A549 (cell line): ENCODE data around the gene PTGES2. TPM values are rescaled to one million over a fixed set of nuclear protein-coding genes. Genes with fewer than 3 reads are reported as not detected.

Source experiments
- ATAC-seq, 2 experiments: fragments of 200-7000 bp in 1 of 2; fragments of >200 bp in 1 of 2; cut with Nextera tagmentation in 1 of 2; cut with Tn5 transposase in 1 of 2; 3 replicates each; pipeline versions ENCODE4 v1.8.0 to v1.9.1; 2018 to 2020; ENCODE audit warnings: mild to moderate bottlenecking in 1 of 2, moderate library complexity in 1 of 2
- CTCF ChIA-PET: fragments of 300-600 bp; sonication (Branson Sonifier 250); formaldehyde crosslinking; extraction: SDS; loops from one replicate; lab custom pipeline; 2021; ENCODE audit warnings: antibody characterized with exemption, inconsistent platforms; lab: Yijun Ruan, JAX
- POLR2A ChIA-PET: fragments of 350-600 bp; formaldehyde crosslinking; extraction: SDS; loops from one replicate; lab custom pipeline; 2021; ENCODE audit warnings: antibody characterized with exemption, inconsistent platforms; lab: Yijun Ruan, JAX
- DNase-seq, 2 experiments: peaks; one replicate each; pipeline versions ENCODE4 v3.0.0 to v3.0.0-alpha.2; 2011 to 2016; ENCODE audit warnings: low read depth in 1 of 2, low spot score in 1 of 2
- FAIRE-seq: peaks from 2 replicates; lab custom pipeline; 2011; peaks lifted over from hg19 to GRCh38; lab: Jason Lieb, UNC
- H3K27ac ChIP-seq, 2 experiments: fragments of >200 bp; sonication (Bioruptor Twin); formaldehyde crosslinking; 3 replicates each; pipeline ENCODE4 v1.5.1; 2016 to 2017
- H3K4me1 ChIP-seq: fragments of >200 bp; sonication (Bioruptor Twin); formaldehyde crosslinking; 3 replicates; pipeline ENCODE4 v1.6.1; 2016
- H3K4me2 ChIP-seq: fragments of >200 bp; sonication (Bioruptor Twin); formaldehyde crosslinking; 3 replicates; pipeline ENCODE4 v1.6.1; 2016
- H3K4me3 ChIP-seq: fragments of >200 bp; sonication (Bioruptor Twin); formaldehyde crosslinking; 3 replicates; pipeline ENCODE4 v1.5.1; 2016
- H3K9me3 ChIP-seq: fragments of >200 bp; sonication (Bioruptor Twin); formaldehyde crosslinking; 3 replicates; pipeline ENCODE4 v1.6.1; 2016
- BCL3 ChIP-seq: fragments of >200 bp; sonication (Bioruptor Twin); formaldehyde crosslinking; IDR thresholded peaks from 3 replicates; pipeline ENCODE4 v1.6.1; 2016
- BHLHE40 ChIP-seq: IDR thresholded peaks from 2 replicates; pipeline ENCODE4 v1.6.1; 2012; ENCODE audit warnings: low read depth, low read length, inconsistent platforms
- CTCF ChIP-seq: fragments of >200 bp; sonication (Bioruptor Twin); formaldehyde crosslinking; IDR thresholded peaks from 3 replicates; pipeline ENCODE4 v1.5.1; 2016
- E2F6 ChIP-seq: IDR thresholded peaks from 2 replicates; pipeline ENCODE4 v1.6.1; 2012; ENCODE audit warnings: low read depth, borderline replicate concordance
- ELK1 ChIP-seq: fragments of 150-350 bp; IDR thresholded peaks from 2 replicates; pipeline ENCODE4 v1.6.1; 2014; ENCODE audit warnings: low read depth, mild to moderate bottlenecking, low read length
- ESRRA ChIP-seq: fragments of 150-350 bp; IDR thresholded peaks from 2 replicates; pipeline ENCODE4 v1.6.1; 2014; ENCODE audit warnings: mild to moderate bottlenecking, low read length, borderline replicate concordance
- FOSB ChIP-seq: fragments of 250-450 bp; sonication (Bioruptor Pico); IDR thresholded peaks from 2 replicates; pipeline ENCODE4 v1.5.0; 2020; ENCODE audit warnings: mild to moderate bottlenecking, moderate library complexity
- GATA3 ChIP-seq: IDR thresholded peaks from 2 replicates; pipeline ENCODE4 v1.6.1; 2012; ENCODE audit warnings: borderline replicate concordance
- HMGXB4 ChIP-seq: fragments of 250-450 bp; sonication (Bioruptor Pico); IDR thresholded peaks from 2 replicates; pipeline ENCODE4 v1.5.0; 2021; ENCODE audit warnings: mild to moderate bottlenecking, moderate library complexity, borderline replicate concordance
- JUN ChIP-seq, 2 experiments: fragments of >200 bp; sonication (Bioruptor Twin); formaldehyde crosslinking; IDR thresholded peaks; 2 replicates in 1 of 2; 3 replicates in 1 of 2; pipeline ENCODE4 v1.6.1; 2016 to 2017
- JUNB ChIP-seq: fragments of >200 bp; sonication (Bioruptor Twin); formaldehyde crosslinking; IDR thresholded peaks from 2 replicates; pipeline ENCODE4 v1.6.1; 2016
- KDM1A ChIP-seq: fragments of 200-600 bp; sonication (generic); IDR thresholded peaks from 2 replicates; pipeline ENCODE4 v1.6.1; 2016; ENCODE audit warnings: low read depth, mild to moderate bottlenecking
- MAX ChIP-seq: IDR thresholded peaks from 2 replicates; pipeline ENCODE4 v1.6.1; 2012
- MYC ChIP-seq: IDR thresholded peaks from 2 replicates; pipeline ENCODE4 v1.6.1; 2012; ENCODE audit warnings: mild to moderate bottlenecking, inconsistent platforms, low read length, improper control_type of control experiment, borderline replicate concordance
- NFE2L2 ChIP-seq: fragments of 150-350 bp; conservative IDR thresholded peaks from 2 replicates; pipeline ENCODE4 v1.6.1; 2014; ENCODE audit warnings: low read length
- NPAS2 ChIP-seq: fragments of 250-450 bp; sonication (Bioruptor Pico); IDR thresholded peaks from 2 replicates; pipeline ENCODE4 v1.8.0; 2022; ENCODE audit warnings: mild to moderate bottlenecking, moderate library complexity, borderline replicate concordance
- PHF8 ChIP-seq: fragments of 200-600 bp; sonication (generic); IDR thresholded peaks from 2 replicates; pipeline ENCODE4 v1.6.1; 2016; ENCODE audit warnings: low read depth, mild to moderate bottlenecking, antibody characterized with exemption, moderate library complexity, borderline replicate concordance
- POLR2A ChIP-seq: IDR thresholded peaks from 2 replicates; pipeline ENCODE4 v1.6.1; 2012; ENCODE audit warnings: mild to moderate bottlenecking, low read length
- POLR2AphosphoS2 ChIP-seq: conservative IDR thresholded peaks from 2 replicates; pipeline ENCODE4 v1.6.1; 2012; ENCODE audit warnings: low read length, improper control_type of control experiment, inconsistent platforms
- RAD21 ChIP-seq, 2 experiments: fragments of >200 bp in 1 of 2; sonication (Bioruptor Twin) in 1 of 2; formaldehyde crosslinking in 1 of 2; IDR thresholded peaks in 1 of 2; conservative IDR thresholded peaks in 1 of 2; 2 replicates in 1 of 2; 3 replicates in 1 of 2; pipeline ENCODE4 v1.6.1; 2012 to 2018; ENCODE audit warnings: inconsistent platforms in 1 of 2
- TP53 ChIP-seq: fragments of 250-450 bp; sonication (Bioruptor Pico); IDR thresholded peaks from 2 replicates; pipeline ENCODE4 v1.5.0; 2021; ENCODE audit warnings: mild to moderate bottlenecking, moderate library complexity
- USF2 ChIP-seq: fragments of 450-650 bp; IDR thresholded peaks from 2 replicates; pipeline ENCODE4 v1.6.1; 2014; ENCODE audit warnings: antibody characterized with exemption
- ZFP36 ChIP-seq: fragments of 450-650 bp; IDR thresholded peaks from 2 replicates; pipeline ENCODE4 v1.6.1; 2014; ENCODE audit warnings: borderline replicate concordance; ENCODE audit not compliant: partially characterized antibody
- WGBS: methylation state at CpG from one replicate; pipeline ENCODE4 v1.1.6; 2017; ENCODE audit errors: missing lambda C conversion rate; 5-methylcytosine and 5-hydroxymethylcytosine counted together
- polyA minus RNA-seq: library from RNA; depleted of rRNA, polyadenylated mRNA; stranded (reverse); fragments of >200 nt; gene quantifications from 2 replicates; pipeline ENCODE4 v1.2.3, GENCODE V29; 2011; rRNA and poly(A)+ RNA removed
- polyA plus RNA-seq, 4 experiments: library from polyadenylated mRNA; depleted of rRNA in 3 of 4; stranded (reverse); fragments of >200 nt; fragmentation: RNase III in 1 of 4; extraction: RNeasy Plus Mini Kit Qiagen cat#74134 plus additional on column Dnase treatment in 1 of 4; gene quantifications; 2 replicates in 3 of 4; 3 replicates in 1 of 4; pipeline ENCODE4 v1.2.3, GENCODE V29; 2011 to 2017

PTGES2 gene
- 79.8 and 94.5 TPM in 2 replicates for polyA plus RNA-seq (2011; rRNA removed)
- 191 and 205 TPM in 2 replicates for polyA plus RNA-seq (2012; cell fraction: cytosol; rRNA removed)
- polyA plus RNA-seq (2012; cell fraction: nucleus; rRNA removed), result 242 and 295 TPM in 2 replicates
- 92.6 to 97.2 TPM (median 94.1 TPM) in 3 replicates for polyA plus RNA-seq (2017; fragmentation: RNase III; extraction: RNeasy Plus Mini Kit Qiagen cat#74134 plus additional on column Dnase treatment)
- polyA minus RNA-seq, result 95.4 and 96.9 TPM in 2 replicates

GRCh38 chr9:128127568-128127989 lies at the start of gene PTGES2:
Gene PTGES2, minus strand, starts transcription at chr9:128127729. Its CDS starts 12 bp downstream, at chr9:128127717.
- H3K4me1 ChIP-seq, result peaks cover 29% of the 10 kb centered on the region
- TF ChIP-seq BHLHE40, result 0 out of 2 replicates have a peak, but pooled peaks have one; percentile 28
- TF ChIP-seq BCL3, result peak; percentile 31
- TF ChIP-seq NPAS2 (CRISPR knock-in tag), result no peak
- TF ChIP-seq NFE2L2, result no peak
- peak; percentile 48 for TF ChIP-seq POLR2A
- TF ChIP-seq JUN (IDR thresholded peaks at IDR 0.05), result peak in 1 of 2 experiments; percentile 25; a peak in 1 of 5 replicates
- no peak for TF ChIP-seq KDM1A
- TF ChIP-seq TP53 (CRISPR knock-in tag), result 0 out of 2 replicates have a peak, but pooled peaks have one; percentile 27
- no peak for TF ChIP-seq JUNB
- TF ChIP-seq MAX, result peak; percentile 83; the same call in 1 of the 2 replicates
- TF ChIP-seq POLR2AphosphoS2, result no peak
- TF ChIP-seq PHF8, result peak; percentile 35; the same call in 1 of the 2 replicates
- 0 out of 2 replicates have a peak, but pooled peaks have one; percentile 7 for TF ChIP-seq ESRRA
- 0 out of 2 replicates have a peak, but pooled peaks have one; percentile 16 for TF ChIP-seq E2F6
- TF ChIP-seq MYC, result peak; percentile 62; the same call in 1 of the 2 replicates
- TF ChIP-seq USF2, result no peak
- no peak for TF ChIP-seq FOSB (CRISPR knock-in tag)
- TF ChIP-seq ZFP36, result no peak
- no peak for TF ChIP-seq GATA3
- FAIRE-seq, result no peak
- DNase-seq, result peak; percentile 64 to 88
- ChIA-PET CTCF (interaction anchor here (0.6 to 10.9 kb wide), 3 partner anchors 15 to 123 kb away, joined by 3 to 181 read pairs (median 3); no protein-coding TSS in a partner anchor), POLR2A (interaction anchor here (1.1 kb wide), 2 partner anchors 14 to 33 kb away, joined by 3 to 5 read pairs; no protein-coding TSS in a partner anchor)
- H3K27ac ChIP-seq, result peak within 1 kb of the TSS; percentile 92 to 99
- peak within 1 kb of the TSS; percentile 97 for H3K4me2 ChIP-seq
- WGBS, result 5% methylated on average over 26 of the region's 56 CpGs
- ATAC-seq, result peak; percentile 76 to 84
- H3K9me3 ChIP-seq, result no peaks in the 10 kb centered on the region
- H3K4me3 ChIP-seq, result peak within 1 kb of the TSS; percentile 87

- ChIA-PET CTCF (interaction anchor here (1.1 to 9.6 kb wide), 6 partner anchors 8 to 58 kb away, joined by 3 to 41 read pairs (median 8); partner anchors contain the start of gene CIZ1), POLR2A (no interaction called here)
- Histone ChIP-seq H3K4me3 (no peak overlapping the region), H3K4me1 (no peaks in the 10 kb centered on the region), H3K27ac (no peak overlapping the region), H3K4me2 (no peak overlapping the region), H3K9me3 (peaks cover 8% of the 10 kb centered on the region; the same call in 2 of the 3 replicates)
- no peak for ATAC-seq
- DNase-seq, result no peak
- FAIRE-seq, result no peak
- WGBS, result 95% methylated on average over 2 of the region's 2 CpGs
- TF ChIP-seq ELK1 (no peak), CTCF (no peak), POLR2AphosphoS2 (no peak), RAD21 (conservative IDR thresholded peaks at IDR 0.05 in 1 of 2, IDR thresholded peaks at IDR 0.05 in 1 of 2) (no peak), HMGXB4 (no peak), POLR2A (no peak), KDM1A (no peak), BCL3 (no peak)
These were observed 48.2 kb upstream of the PTGES2 start for GRCh38 chr9:128175726-128176125.
